ENCODE measurements around the gene ME3.

DNA sequence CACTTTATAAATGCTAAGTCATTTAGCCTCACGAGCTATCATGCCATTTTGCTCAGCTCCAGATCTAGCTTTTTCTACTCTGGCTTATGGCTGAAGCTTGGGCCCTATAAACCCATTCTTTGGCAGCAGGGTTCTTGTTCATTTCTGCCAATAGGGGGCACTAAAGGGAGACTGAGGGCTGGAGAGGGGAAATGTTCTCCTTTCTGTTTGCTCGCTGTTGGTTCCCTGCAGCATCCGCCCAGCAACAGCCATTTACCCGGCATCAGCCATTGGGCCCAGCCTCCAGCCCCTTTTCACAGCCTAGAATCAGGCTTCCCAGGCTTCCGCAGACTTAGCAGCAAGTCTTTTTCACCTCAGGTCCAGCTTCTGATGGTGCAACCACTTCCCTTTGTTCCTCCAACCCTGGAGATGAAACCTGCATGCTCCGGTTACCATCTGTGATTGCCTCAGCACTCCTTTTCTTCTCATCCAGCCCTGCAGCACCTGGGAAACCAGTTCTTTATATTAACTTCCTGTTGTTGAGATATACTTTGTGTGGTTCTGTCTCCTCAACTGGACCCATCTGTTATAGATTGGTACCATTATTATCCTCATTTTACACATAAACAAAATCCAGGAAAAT, 4.2 kb upstream of the ME3 start:
- TF ChIP-seq, protein P1, sequence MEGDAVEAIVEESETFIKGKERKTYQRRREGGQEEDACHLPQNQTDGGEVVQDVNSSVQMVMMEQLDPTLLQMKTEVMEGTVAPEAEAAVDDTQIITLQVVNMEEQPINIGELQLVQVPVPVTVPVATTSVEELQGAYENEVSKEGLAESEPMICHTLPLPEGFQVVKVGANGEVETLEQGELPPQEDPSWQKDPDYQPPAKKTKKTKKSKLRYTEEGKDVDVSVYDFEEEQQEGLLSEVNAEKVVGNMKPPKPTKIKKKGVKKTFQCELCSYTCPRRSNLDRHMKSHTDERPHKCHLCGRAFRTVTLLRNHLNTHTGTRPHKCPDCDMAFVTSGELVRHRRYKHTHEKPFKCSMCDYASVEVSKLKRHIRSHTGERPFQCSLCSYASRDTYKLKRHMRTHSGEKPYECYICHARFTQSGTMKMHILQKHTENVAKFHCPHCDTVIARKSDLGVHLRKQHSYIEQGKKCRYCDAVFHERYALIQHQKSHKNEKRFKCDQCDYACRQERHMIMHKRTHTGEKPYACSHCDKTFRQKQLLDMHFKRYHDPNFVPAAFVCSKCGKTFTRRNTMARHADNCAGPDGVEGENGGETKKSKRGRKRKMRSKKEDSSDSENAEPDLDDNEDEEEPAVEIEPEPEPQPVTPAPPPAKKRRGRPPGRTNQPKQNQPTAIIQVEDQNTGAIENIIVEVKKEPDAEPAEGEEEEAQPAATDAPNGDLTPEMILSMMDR (conservative IDR thresholded peaks at IDR 0.05; ENCODE audit: low read depth, low read length): peak; percentile 49
- TF ChIP-seq EZH2 (IDR thresholded peaks at IDR 0.05; ENCODE audit: low read length, unreplicated experiment): no peak
- TF ChIP-seq EZH2phosphoT487 (IDR thresholded peaks at IDR 0.05; ENCODE audit: borderline replicate concordance, low read length): no peak
